ENCODE results near the gene GPR22.
A peak's percentile ranks its signal among the peaks of the same experiment; 100 is the strongest.

Gene GPR22

DNA sequence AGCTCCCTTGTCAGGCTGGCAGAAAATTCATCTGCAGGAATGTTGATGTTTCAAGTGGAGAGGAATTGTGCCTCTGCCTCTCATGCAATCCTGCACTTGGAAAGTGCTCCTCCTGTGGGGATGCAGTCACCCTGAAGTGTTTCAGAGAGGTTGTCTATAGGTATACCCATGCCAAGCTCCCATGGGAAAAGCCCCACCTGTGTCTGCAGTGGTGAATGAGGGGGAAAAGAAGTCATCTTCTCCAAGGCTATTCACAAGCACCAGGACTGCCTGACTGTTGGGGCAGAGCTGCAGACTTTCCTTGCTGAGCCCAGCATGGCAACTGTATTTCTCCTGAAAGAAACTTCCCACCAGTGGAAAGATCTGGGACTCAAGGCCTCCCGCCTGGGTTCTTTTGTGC lies 35.5 kb downstream of the GPR22 start:
- peak overlapping the region; percentile 89 for H3K27ac ChIP-seq
- no peak for TF ChIP-seq ZFX (IDR thresholded peaks at IDR 0.05)
- TF ChIP-seq, protein P1, sequence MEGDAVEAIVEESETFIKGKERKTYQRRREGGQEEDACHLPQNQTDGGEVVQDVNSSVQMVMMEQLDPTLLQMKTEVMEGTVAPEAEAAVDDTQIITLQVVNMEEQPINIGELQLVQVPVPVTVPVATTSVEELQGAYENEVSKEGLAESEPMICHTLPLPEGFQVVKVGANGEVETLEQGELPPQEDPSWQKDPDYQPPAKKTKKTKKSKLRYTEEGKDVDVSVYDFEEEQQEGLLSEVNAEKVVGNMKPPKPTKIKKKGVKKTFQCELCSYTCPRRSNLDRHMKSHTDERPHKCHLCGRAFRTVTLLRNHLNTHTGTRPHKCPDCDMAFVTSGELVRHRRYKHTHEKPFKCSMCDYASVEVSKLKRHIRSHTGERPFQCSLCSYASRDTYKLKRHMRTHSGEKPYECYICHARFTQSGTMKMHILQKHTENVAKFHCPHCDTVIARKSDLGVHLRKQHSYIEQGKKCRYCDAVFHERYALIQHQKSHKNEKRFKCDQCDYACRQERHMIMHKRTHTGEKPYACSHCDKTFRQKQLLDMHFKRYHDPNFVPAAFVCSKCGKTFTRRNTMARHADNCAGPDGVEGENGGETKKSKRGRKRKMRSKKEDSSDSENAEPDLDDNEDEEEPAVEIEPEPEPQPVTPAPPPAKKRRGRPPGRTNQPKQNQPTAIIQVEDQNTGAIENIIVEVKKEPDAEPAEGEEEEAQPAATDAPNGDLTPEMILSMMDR (conservative IDR thresholded peaks at IDR 0.05): no peak

DNA sequence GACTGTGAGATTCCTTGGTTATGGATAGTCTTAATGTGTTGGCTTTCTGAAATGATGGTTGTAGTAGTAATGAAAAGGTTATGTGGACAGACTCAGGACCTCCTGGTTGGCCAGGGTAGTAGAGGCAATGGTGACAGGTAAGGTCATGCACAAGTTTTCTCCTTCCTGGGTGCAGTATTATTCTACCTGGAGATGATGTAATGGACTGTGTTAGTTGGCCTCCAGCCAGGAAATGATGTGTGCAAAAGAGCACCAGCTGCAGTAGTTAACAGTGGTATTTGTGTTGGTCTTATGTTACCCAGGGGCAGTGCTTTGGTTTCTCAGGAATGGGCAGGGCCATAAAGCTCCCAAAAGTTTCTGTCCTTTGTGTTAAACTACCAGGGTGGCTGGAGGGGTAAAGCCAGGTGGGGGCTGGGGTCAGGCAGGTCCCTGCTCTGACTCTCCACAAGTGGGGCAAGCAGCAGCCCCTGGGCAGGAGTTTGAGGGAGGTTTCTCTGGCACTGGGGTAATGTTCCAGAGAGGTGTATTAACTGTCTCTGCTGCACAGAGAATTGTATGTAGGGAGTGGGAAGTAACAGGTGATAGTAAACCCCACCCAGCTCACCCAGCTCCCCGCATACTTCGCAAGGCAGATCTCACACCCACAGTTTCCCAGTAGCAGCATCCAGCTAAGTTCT lies 36.3 kb downstream of the GPR22 start:
- no peak for TF ChIP-seq ZFX (IDR thresholded peaks at IDR 0.05)
- TF ChIP-seq, protein P1 (conservative IDR thresholded peaks at IDR 0.05): no peak
- peak overlapping the region; percentile 89 for H3K27ac ChIP-seq

DNA sequence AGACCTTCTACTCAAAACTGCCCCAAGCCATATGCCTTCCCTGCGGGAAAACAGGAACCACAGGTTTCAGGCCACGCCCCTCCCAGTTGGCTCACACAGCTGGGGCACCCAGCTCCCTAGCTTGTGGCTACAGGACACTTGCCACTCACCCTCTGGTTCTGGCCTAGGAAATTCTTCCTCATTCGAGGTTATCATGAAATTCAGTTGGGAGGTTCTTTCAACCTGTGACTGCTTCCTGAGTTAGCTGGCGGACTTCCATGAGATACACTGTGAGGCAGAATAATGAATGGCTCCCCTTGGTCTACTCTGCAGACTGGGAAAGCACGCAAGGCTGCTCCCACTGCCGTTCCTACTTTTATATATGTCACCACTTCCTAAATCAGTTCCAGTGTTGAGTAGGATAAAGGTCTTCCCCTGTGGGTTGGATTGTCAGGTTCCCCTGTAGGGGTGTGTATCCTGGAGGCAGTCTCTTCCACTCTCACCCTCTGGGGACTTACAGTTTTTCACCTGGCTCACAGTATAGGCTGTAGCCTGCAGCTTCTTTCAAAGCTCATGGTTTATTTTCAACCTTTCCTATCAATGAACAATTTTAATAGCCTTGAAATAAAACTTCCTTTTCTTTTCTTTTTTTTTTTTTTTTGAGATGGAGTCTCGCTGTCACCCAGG lies 37.0 kb downstream of the GPR22 start:
- peak overlapping the region; percentile 89 for H3K27ac ChIP-seq
- no peak for TF ChIP-seq ZFX (IDR thresholded peaks at IDR 0.05)
- TF ChIP-seq, protein P1 (conservative IDR thresholded peaks at IDR 0.05): no peak
